Body of pancreas (tissue), 4 donors: ENCODE measurements around the gene SAPCD2.

ENCODE experiments used
- POLR2A ChIP-seq, 3 donors: fragments of 450-650 bp; IDR thresholded peaks; one replicate each; pipeline ENCODE4 v1.6.1; 2016; ENCODE audit warnings: antibody characterized with exemption in 3 of 3, mild to moderate bottlenecking in 2 of 3
- TF ChIP-seq, protein P1 (sequence below), 7 experiments: fragments of 450-650 bp in 4 of 7; fragments of 200-600 bp in 3 of 7; sonication (generic) in 3 of 7; IDR thresholded peaks; one replicate each; pipeline ENCODE4 v1.5.1; 2016 to 2019; ENCODE audit warnings: antibody characterized with exemption in 7 of 7

DNA sequence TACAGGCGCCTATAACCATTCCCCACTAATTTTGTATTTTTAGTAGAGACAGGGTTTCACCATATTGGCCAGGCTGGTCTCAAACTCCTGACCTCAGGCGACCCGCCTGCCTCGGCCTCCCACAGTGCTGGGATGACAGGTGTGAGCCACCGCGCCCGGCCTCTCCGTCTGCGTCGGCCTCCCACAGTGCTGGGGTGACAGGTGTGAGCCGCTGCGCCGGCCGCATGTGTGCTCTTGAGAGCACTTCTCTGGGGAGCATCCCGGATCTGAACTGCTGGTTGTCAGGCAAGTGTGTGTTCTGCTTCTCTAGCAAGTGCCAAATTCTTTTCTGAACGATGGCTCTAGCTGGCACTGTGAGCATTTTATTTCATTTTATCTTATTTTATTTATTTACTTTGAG lies 12.8 kb downstream of the SAPCD2 start:
- TF ChIP-seq, protein P1, sequence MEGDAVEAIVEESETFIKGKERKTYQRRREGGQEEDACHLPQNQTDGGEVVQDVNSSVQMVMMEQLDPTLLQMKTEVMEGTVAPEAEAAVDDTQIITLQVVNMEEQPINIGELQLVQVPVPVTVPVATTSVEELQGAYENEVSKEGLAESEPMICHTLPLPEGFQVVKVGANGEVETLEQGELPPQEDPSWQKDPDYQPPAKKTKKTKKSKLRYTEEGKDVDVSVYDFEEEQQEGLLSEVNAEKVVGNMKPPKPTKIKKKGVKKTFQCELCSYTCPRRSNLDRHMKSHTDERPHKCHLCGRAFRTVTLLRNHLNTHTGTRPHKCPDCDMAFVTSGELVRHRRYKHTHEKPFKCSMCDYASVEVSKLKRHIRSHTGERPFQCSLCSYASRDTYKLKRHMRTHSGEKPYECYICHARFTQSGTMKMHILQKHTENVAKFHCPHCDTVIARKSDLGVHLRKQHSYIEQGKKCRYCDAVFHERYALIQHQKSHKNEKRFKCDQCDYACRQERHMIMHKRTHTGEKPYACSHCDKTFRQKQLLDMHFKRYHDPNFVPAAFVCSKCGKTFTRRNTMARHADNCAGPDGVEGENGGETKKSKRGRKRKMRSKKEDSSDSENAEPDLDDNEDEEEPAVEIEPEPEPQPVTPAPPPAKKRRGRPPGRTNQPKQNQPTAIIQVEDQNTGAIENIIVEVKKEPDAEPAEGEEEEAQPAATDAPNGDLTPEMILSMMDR (IDR thresholded peaks at IDR 0.05) = no peak
- TF ChIP-seq POLR2A (IDR thresholded peaks at IDR 0.05) = no peak
